Measurements from ENCODE around the gene SEC14L6.

DNA sequence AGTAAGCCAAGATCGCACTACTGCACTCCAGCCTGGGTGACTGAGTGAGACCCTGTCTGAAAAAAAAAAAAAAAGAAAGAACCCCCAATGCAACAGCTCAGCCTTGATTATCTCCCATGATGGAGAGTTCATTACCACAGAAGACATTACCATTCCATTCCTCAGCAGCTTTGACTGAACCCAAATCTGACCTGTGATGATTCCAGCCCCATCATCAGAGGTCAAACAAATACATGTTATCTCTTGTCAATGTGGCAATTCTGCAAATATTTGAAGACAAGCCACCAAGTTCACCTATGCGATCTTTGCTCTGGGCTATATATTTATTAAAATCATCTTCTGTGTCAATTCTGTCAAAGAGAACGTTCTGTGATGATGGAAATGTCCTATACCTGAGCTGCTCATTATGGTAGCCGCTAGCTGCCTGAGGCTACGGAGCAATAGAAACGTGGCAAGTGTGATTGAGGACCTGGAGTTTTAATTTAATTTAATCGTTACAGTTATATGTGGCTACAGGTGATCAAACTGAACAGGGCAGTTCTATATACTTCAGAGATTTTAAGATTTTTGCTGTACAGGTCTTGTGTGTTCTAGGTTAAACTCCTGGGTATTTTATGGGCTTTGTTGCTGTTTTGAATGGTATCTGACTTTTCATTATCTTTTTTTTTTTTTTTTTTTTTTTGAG is 48.9 kb downstream of the SEC14L6 start:
- TF ChIP-seq POLR2A (IDR thresholded peaks at IDR 0.05) = no peak
- TF ChIP-seq, protein P1, sequence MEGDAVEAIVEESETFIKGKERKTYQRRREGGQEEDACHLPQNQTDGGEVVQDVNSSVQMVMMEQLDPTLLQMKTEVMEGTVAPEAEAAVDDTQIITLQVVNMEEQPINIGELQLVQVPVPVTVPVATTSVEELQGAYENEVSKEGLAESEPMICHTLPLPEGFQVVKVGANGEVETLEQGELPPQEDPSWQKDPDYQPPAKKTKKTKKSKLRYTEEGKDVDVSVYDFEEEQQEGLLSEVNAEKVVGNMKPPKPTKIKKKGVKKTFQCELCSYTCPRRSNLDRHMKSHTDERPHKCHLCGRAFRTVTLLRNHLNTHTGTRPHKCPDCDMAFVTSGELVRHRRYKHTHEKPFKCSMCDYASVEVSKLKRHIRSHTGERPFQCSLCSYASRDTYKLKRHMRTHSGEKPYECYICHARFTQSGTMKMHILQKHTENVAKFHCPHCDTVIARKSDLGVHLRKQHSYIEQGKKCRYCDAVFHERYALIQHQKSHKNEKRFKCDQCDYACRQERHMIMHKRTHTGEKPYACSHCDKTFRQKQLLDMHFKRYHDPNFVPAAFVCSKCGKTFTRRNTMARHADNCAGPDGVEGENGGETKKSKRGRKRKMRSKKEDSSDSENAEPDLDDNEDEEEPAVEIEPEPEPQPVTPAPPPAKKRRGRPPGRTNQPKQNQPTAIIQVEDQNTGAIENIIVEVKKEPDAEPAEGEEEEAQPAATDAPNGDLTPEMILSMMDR (IDR thresholded peaks at IDR 0.05) = no peak
